Lower leg skin (tissue), 4 donors: ENCODE results near the gene TPSAB1. TPM values are rescaled to one million over a fixed set of nuclear protein-coding genes. Genes with fewer than 3 reads are reported as not detected.
"Not testable (repeated sequence)": the region's sequence is repeated elsewhere in the genome, so short reads cannot be mapped to it uniquely, and the experiment has no call there.

Source experiments
- DNase-seq, 2 donors: peaks; one replicate each; pipeline ENCODE4 v3.0.0-alpha.2; 2019; ENCODE audit warnings: low spot score in 2 of 2
- H3K4me3 ChIP-seq: fragments of 200-600 bp; sonication (generic); 2 replicates; pipeline ENCODE4 v1.5.1; 2017; ENCODE audit warnings: mild to moderate bottlenecking, low read depth; ENCODE audit not compliant: poor library complexity, severe bottlenecking
- POLR2A ChIP-seq, 2 donors: fragments of 450-650 bp; IDR thresholded peaks; one replicate each; pipeline ENCODE4 v1.6.1; 2016 to 2017; ENCODE audit warnings: antibody characterized with exemption in 2 of 2, mild to moderate bottlenecking in 1 of 2, moderate library complexity in 1 of 2
- WGBS, 2 donors: methylation state at CpG; one replicate each; pipeline ENCODE4 v1.1.5; 2018; 5-methylcytosine and 5-hydroxymethylcytosine counted together
- intact Hi-C: fragments of 100-400 bp; cut with DNase I; formaldehyde crosslinking; loops from one replicate; pipeline ENCODE4 v1.15.0; 2023; ENCODE audit warnings: low total_unique reads
- total RNA-seq, 4 donors: library from RNA; depleted of rRNA; stranded (reverse); fragments of >200 nt; gene quantifications; one replicate each; pipeline ENCODE4 v1.1.0, GENCODE V29; 2016
- TF ChIP-seq, protein P1 (sequence below), 3 donors: fragments of 450-650 bp; IDR thresholded peaks; one replicate each; pipeline ENCODE4 v1.5.1; 2016; ENCODE audit warnings: antibody characterized with exemption in 3 of 3, mild to moderate bottlenecking in 3 of 3, moderate library complexity in 2 of 3

The TPSAB1 gene
- total RNA-seq, 4 donors from 2014 or later = 16.4 to 93.5 (median 29.8) TPM

DNA sequence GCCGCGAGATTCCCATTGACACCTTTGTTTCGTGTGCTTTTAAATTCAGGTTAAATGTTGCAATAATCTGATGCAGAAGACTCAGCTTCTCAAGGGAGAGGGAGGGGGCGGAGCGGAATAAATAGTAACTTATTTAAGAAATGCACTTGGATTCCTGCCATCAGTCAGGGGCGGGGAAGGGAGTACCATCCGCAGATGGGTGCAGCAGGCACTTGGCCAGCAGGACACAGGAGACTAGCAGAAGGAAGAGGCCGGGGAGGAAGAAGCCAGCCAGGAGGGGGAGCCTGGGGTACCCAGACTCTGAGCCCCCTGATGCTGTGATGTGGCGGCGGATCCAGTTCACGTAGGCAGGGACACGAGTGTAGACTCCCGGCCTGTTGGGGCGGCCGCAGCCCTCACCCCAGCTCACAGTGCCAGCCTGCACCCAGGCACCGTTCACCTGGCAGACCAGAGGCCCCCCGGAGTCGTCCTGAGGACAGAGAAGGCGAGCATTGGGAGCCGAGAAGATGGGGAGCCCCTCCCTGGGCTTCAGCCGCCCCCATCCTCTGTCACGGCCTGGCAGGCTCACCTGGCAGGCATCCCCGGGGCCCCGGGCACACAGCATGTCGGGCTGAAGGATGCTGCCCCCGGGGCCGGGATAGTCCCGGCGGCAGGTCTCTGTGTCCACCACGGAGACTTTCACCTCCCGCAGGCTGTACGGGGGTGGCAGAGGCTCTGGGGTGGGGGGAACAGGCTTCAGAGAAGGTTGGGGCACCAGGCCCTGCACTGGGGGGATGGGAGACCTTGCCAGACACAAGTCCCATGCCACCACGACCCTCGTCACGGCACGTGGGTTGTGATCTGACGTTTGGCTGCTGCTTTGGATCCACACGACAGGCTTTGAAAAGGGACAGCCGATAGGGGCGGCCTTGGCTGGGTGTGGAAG, 18.6 kb upstream of the TPSAB1 start:
- no peak overlapping the region for H3K4me3 ChIP-seq
- no peak for DNase-seq
- WGBS, 2 donors = 65 to 75% methylated on average over 31 to 34 of the region's 40 CpGs
- TF ChIP-seq, protein P1, sequence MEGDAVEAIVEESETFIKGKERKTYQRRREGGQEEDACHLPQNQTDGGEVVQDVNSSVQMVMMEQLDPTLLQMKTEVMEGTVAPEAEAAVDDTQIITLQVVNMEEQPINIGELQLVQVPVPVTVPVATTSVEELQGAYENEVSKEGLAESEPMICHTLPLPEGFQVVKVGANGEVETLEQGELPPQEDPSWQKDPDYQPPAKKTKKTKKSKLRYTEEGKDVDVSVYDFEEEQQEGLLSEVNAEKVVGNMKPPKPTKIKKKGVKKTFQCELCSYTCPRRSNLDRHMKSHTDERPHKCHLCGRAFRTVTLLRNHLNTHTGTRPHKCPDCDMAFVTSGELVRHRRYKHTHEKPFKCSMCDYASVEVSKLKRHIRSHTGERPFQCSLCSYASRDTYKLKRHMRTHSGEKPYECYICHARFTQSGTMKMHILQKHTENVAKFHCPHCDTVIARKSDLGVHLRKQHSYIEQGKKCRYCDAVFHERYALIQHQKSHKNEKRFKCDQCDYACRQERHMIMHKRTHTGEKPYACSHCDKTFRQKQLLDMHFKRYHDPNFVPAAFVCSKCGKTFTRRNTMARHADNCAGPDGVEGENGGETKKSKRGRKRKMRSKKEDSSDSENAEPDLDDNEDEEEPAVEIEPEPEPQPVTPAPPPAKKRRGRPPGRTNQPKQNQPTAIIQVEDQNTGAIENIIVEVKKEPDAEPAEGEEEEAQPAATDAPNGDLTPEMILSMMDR (IDR thresholded peaks at IDR 0.05) = no peak
- no peak for TF ChIP-seq POLR2A (IDR thresholded peaks at IDR 0.05)
- intact Hi-C loops = no loop called here

DNA sequence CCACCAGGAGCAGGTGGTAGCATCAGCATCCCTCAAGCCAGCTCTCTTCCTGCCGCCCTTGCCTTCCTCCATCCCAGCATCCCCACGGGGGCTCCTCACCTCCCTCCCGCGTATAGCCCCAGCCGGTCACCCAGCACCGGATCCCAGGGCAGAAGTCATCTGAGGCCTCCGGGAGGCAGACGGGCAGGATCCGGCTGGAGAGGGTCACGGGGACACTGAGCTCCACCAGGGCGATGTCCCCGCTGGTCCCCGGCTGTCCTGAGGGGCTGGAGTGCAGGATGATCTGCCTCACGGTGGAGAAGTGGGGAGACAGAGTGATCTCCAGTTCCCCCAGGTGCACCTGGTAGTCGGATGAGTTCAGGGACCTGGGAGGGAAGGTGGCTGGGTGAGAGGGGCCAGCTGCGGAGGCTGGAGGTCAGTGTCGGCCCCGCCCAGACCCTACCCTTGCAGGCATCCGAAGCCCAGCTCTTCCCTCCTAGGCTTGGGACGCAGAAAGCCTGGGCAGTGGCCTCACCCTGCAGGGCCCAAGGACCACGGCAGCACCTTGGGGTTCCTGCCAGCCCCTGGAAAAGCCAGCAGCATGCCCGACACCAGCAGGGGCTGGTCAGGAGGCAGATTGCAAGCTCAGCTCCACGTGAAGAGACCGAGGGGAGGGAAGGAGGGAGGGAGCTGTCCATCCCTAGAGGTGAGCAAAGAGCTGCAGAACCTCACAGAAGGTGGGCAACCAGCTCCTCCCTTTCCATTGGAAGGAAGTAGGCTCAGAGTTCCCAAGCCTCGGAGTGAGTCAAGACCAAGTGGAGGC, 17.8 kb upstream of the TPSAB1 start:
- WGBS, 2 donors = 70 to 72% methylated on average over 24 to 25 of the region's 25 CpGs
- TF ChIP-seq, protein P1 (IDR thresholded peaks at IDR 0.05) = no peak
- TF ChIP-seq POLR2A (IDR thresholded peaks at IDR 0.05) = no peak
- H3K4me3 ChIP-seq = no peak overlapping the region
- no peak for DNase-seq
- intact Hi-C loops = no loop called here

DNA sequence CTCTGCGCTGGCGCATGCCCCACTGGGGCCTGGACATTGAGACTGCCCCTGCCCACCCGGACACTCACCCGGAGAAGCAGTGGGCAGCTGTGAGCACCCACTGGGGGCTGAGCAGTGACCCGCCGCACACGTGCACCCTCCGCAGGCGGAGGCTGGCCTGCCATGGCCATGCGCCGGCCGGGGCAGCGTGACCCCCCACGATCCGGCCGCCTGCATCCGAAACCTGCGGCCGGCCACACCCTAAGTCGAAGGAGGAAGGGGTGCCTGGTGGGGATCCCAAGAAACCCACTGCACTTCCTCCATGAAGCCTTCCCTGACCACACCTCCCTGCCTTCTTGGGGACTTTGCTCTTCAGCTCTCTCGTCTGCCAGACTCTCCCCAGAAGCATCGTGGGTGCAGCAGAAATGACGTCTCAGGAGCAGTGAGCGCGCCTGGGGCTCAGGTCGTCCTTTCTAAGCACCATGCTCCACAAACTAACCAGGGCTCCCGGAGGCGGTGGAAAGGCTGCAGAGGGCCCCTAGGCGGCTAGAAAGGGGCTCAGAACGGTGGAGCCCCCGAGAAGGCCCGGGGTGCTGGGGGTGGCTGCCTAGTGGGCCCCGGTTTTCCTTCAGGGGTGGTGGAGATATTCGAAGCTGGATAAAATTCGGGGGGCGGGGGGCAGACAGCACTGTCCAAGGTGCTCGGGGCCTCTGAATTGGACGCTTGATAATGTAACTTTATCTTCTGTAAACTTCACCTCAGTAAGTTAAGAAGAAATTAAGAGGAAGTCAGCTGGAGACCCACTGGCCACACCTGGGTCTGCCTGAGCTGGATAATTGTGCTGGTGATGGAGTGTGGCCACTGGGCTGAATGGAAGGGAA, 16.9 kb upstream of the TPSAB1 start:
- intact Hi-C loops = no loop called here
- no peak for DNase-seq
- H3K4me3 ChIP-seq = no peak overlapping the region
- TF ChIP-seq, protein P1 (IDR thresholded peaks at IDR 0.05) = no peak
- no peak for TF ChIP-seq POLR2A (IDR thresholded peaks at IDR 0.05)
- 73 to 85% methylated on average over 37 to 38 of the region's 38 CpGs for WGBS, 2 donors

DNA sequence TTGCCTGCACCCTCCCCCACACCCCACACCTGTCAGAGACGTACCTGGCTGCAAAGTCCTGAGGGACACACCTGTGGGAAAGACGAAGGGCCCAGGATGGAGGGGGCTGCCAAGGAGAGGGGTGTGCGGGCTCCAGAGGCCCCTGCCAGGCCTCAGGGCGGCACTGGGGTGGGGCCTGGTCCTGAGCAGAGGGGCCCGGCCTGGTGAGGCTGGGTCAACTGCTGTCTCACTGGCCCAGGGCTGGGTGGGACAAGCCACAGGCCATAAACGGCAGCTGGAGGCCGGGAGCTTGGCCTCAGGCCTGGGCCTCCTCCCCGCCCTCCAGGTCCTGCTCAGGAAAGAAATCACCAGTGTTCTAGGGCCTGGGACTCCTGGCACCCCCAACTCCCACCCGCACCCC, 15.9 kb upstream of the TPSAB1 start:
- H3K4me3 ChIP-seq = no peak overlapping the region
- DNase-seq = no peak
- intact Hi-C loops = no loop called here
- 52 to 59% methylated on average over 6 to 9 of the region's 9 CpGs for WGBS, 2 donors
- TF ChIP-seq POLR2A (IDR thresholded peaks at IDR 0.05) = no peak
- TF ChIP-seq, protein P1 (IDR thresholded peaks at IDR 0.05) = no peak

DNA sequence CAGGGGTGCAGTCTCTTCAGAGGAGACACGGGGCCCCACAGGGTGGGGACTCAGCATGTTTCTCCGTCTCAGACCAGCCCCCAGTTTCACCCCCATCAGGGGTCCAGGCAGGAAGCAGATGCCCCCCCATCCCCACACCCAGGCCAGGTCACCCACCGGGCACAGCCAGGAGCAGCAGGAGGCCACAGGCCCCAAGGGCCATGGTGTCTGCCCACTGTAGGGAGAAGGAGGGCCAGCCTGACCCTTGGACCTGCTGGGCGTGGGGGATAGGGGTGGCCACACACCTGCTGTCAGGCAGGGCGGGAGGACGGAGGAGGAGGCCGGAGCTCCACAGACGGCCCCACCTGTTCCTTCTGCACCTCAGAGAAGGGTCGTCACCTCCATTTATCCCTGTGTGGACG, 15.5 kb upstream of the TPSAB1 start, which contains the start of gene TPSG1:
Gene TPSG1, minus strand, starts transcription at position 218 of the 401 bp plus-strand sequence. Its CDS starts 16 bp downstream, at position 202.
- 57 to 64% methylated on average over 9 of the region's 10 CpGs for WGBS, 2 donors
- no peak for DNase-seq
- H3K4me3 ChIP-seq = no peak within 1 kb of the TSS
- TF ChIP-seq, protein P1 (IDR thresholded peaks at IDR 0.05) = no peak
- no peak for TF ChIP-seq POLR2A (IDR thresholded peaks at IDR 0.05)
- intact Hi-C loops = no loop called here

DNA sequence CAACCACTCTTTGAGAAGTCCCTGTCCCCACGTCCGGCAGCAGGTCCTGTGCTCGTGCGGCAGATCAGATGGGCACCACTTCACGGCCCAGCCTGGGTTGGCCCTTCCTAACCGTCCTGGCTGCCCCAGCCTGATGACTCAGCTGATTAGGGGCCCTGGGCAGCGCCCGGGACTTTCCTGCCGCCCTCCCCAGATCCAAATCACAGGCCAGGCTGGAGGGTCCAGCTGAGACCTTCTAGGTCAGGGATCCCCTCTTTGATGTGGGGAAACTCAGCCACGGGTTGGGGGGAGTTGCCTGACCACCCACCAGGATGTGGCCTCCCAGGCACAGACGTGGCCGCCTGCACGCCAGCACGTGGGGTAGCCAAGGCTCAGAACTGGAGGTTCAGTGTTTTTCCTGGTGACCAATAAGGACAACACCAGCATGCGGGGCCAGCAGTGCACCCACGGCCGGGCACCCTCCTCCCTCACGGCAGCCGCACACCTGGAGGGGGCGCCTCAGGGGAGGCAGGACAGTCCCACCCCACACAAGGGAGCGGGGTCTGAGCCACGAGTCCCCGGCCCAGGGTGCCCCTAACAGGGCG, 14.7 kb upstream of the TPSAB1 start:
- DNase-seq, intact Hi-C loops, H3K4me3 ChIP-seq: not testable (repeated sequence)
- 52 to 55% methylated on average over 12 to 21 of the region's 24 CpGs for WGBS, 2 donors

DNA sequence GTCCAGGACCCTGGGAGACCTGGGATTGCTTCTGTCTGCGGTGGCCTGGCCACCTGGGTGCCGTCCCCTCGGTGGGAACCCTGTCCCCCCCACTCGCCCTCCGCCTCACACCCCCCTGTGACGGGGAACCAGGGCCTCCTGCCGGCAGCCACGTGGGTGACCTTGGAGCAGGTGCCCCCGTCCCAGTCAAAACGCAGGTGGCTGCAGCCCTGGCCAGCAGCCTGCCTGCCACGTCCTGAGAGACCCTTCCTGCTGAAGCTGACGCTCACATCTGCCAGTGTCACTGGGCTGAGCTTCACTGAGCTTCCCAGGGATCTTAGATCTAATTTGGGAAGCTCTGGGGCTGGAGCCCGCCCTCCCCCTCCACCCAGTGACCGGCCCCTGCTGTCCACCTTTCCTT, 13.8 kb upstream of the TPSAB1 start:
- intact Hi-C loops, H3K4me3 ChIP-seq, DNase-seq: not testable (repeated sequence)
- WGBS, 2 donors = 51 to 56% methylated on average over 4 to 8 of the region's 14 CpGs

DNA sequence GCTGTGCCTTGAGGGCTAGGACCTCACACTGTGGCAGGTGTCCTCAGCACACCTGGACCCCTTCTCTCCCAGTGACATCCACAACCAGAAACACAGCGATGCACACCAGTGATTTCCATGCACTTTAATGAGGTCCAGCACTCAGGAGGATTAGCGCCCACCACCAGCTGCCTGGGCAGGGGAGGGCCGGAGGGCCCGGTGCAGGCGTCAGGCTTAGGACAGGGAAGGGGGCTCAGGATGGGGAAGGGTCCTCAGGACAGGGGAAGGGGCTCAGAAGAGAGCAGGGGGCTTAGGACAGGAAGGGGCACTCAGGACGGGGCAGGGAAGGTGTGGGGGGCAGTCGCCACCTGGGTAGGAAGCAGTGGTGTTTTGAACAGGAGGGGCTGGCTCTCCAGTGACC, 12.3 kb upstream of the TPSAB1 start:
- intact Hi-C loops, H3K4me3 ChIP-seq, DNase-seq: not testable (repeated sequence)
- 59 to 62% methylated on average over 6 to 7 of the region's 7 CpGs for WGBS, 2 donors
